ENCODE results near the gene FAM135A.
"Not testable (repeated sequence)": the region's sequence is repeated elsewhere in the genome, so short reads cannot be mapped to it uniquely, and the experiment has no call there.

FAM135A gene

GRCh38 chr6:70396163-70396562, 17.1 kb upstream of the FAM135A start:
- FAIRE-seq (peak; percentile 70), DNase-seq (ENCODE audit: insufficient read length, low spot score) (no peak)

GRCh38 chr6:70396796-70397729, 16.2 kb upstream of the FAM135A start:
- FAIRE-seq (peak; percentile 11), DNase-seq (ENCODE audit: insufficient read length, low spot score) (no peak)

- FAIRE-seq (no peak), DNase-seq (ENCODE audit: insufficient read length, low spot score) (no peak)
These were observed 14.3 kb upstream of the FAM135A start for GRCh38 chr6:70398783-70399728.

GRCh38 chr6:70404658-70405057, 8.7 kb upstream of the FAM135A start:
- FAIRE-seq: no peak
- no peak for DNase-seq (ENCODE audit: insufficient read length, low spot score)

GRCh38 chr6:70409216-70409615, 4.1 kb upstream of the FAM135A start:
- DNase-seq (ENCODE audit: insufficient read length, low spot score): no peak
- FAIRE-seq: no peak

GRCh38 chr6:70411542-70412251, 1.6 kb upstream of the FAM135A start:
- DNase-seq (ENCODE audit: insufficient read length, low spot score) (no peak), FAIRE-seq (no peak)

- DNase-seq (ENCODE audit: insufficient read length, low spot score) (no peak), FAIRE-seq (peak; percentile 71)
These were observed 825 bp upstream of the FAM135A start for GRCh38 chr6:70412252-70413113.

GRCh38 chr6:70413992-70414494, 735 bp downstream of the FAM135A start:
- FAIRE-seq: peak; percentile 65
- DNase-seq (ENCODE audit: insufficient read length, low spot score): no peak

- DNase-seq (ENCODE audit: insufficient read length, low spot score): no peak
- FAIRE-seq: no peak
These were observed 1.5 kb downstream of the FAM135A start for GRCh38 chr6:70414813-70415212.

GRCh38 chr6:70415247-70415646, 1.9 kb downstream of the FAM135A start:
- FAIRE-seq (peak; percentile 66), DNase-seq (ENCODE audit: insufficient read length, low spot score) (no peak)

- no peak for FAIRE-seq
These were observed 2.4 kb downstream of the FAM135A start for GRCh38 chr6:70415660-70416059.

GRCh38 chr6:70421509-70421908, 8.2 kb downstream of the FAM135A start:
- peak; percentile 73 for FAIRE-seq
- DNase-seq (ENCODE audit: insufficient read length, low spot score): no peak

More at GRCh38 chr6:70415660-70416059, 2.4 kb downstream of the FAM135A start:
- no peak for DNase-seq (ENCODE audit: insufficient read length, low spot score)

GRCh38 chr6:70423189-70424134, 10.2 kb downstream of the FAM135A start:
- DNase-seq (ENCODE audit: insufficient read length, low spot score): no peak
- FAIRE-seq: no peak

GRCh38 chr6:70424291-70424690, 11.0 kb downstream of the FAM135A start:
- no peak for DNase-seq (ENCODE audit: insufficient read length, low spot score)
- FAIRE-seq: no peak

- DNase-seq (ENCODE audit: insufficient read length, low spot score): no peak
- FAIRE-seq: no peak
These were observed 23.0 kb downstream of the FAM135A start for GRCh38 chr6:70436320-70436719.

GRCh38 chr6:70445001-70445400, 31.7 kb downstream of the FAM135A start:
- FAIRE-seq (no peak), DNase-seq (ENCODE audit: insufficient read length, low spot score) (no peak)

- DNase-seq (ENCODE audit: insufficient read length, low spot score); FAIRE-seq: not testable (repeated sequence)
These were observed 34.2 kb downstream of the FAM135A start for GRCh38 chr6:70447343-70448070.

GRCh38 chr6:70453899-70454298, 40.6 kb downstream of the FAM135A start:
- FAIRE-seq; DNase-seq (ENCODE audit: insufficient read length, low spot score): not testable (repeated sequence)

All from GM19239 (cell line).